ENCODE results near the gene OR52E5.

The OR52E5 gene

DNA sequence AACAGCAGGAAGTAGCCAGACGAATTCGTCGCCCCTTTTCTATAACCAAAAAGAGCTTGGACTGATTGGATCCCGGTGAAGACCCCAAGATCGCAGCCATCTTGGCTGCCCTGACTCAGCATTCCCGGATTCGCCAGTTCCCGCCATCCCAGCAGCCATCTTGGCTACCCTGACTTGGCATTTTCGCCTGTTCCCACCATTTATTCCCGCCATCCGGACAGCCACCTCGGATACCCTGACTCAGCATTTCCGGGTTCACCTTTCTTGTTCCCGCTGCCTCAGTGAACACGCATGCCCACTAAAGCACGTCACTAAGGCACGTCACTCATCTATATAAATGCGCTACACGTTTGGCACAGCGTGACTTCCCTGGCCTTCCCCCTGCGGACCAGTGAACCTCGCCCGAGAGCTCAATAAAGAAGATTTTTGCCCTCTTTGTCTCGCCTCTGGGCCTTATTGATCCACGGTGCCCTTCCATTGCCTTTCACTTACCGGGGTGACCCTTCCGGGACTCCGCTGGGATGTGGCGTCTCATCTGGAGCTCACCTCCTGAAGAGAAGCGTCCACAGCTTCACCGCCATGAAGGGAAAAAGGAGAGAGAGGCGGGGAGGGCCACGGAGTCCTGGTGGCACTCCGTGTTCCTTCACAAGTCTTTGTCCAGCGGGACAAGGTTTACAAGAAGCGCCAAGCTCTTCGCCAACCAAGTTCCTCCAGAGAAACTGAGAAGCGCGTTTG is 45.0 kb downstream of the OR52E5 start:
- DNase-seq, result no peak

DNA sequence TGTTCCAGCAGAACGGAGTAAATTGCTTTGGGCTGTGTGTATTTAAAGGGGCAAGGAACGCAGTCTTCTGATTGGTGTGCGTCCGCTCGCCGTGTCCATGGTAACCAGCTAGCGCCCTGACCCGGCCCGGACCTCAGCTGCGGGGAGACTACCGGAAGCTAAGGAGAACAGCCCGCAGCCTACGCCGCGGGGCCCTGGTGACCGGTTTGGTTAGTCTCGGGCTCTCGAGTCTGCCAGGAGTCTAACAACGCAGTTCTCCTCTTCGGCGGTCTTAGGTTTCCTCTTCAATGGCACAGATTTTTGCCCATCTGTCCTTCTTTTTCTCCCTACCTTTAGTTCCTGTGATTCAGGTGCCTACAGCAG is 45.6 kb downstream of the OR52E5 start:
- no peak for DNase-seq

DNA sequence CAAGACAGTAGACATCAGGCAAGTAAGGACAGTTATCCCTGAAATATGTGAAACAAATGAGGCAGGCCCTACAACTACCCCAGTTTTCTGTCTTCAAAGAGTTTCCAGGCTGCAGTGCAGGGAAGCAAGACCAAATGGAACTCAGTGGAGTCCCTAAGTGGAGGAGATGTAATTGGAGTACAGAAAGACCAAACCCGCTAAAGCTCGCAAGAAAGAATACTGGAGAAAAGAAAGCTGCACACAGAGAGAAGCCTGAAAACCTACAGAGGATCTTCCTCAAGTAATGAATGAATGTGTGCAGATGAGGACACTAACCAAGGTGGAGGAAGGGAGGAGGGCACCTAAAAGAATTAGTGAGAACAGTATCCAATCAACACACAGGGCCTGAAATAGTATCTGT is 47.7 kb downstream of the OR52E5 start:
- DNase-seq, result no peak

DNA sequence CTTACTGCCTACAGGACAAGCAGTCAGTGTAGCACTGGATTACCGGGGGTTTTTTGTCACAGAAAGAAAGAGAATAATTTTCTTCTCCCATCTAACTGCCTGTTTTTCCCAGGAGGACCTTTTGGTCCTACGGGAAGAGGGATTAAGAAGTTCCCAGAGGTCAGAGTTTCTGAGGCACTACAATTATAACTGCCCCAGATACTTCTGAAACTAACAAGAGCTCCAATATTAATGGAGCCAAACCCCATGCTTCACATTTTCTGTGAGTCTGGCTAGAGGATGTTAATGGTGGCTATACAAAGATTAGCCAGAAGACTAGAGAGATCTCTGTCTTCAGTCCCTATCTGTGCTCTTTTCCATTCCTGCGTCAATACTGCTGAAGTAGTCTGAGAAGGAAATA is 48.9 kb downstream of the OR52E5 start, which contains the start of gene OR56A3:
OR56A3 (plus strand) TSS at position 301 of the 400 bp plus-strand sequence. CDS start 5,096 bp downstream, outside the sequence.
- DNase-seq, result no peak
